Neutrophil (primary cell): ENCODE measurements around the gene DMD.

ENCODE experiments used
- H3K27ac ChIP-seq: fragments of 200-600 bp; sonication (generic); 2 replicates; pipeline ENCODE4 v1.5.1; 2016; ENCODE audit warnings: mild to moderate bottlenecking, moderate library complexity
- H3K27me3 ChIP-seq: fragments of 200-600 bp; sonication (generic); 2 replicates; pipeline ENCODE4 v1.6.0; 2016; ENCODE audit warnings: mild to moderate bottlenecking
- H3K36me3 ChIP-seq: fragments of 200-600 bp; sonication (generic); 2 replicates; pipeline ENCODE4 v1.5.1; 2017
- H3K4me1 ChIP-seq, 2 experiments: fragments of 200-600 bp in 1 of 2; sonication (generic) in 1 of 2; 1 replicate in 1 of 2; 2 replicates in 1 of 2; pipeline versions ENCODE4 v1.5.1 to v1.6.1; 2013 to 2016; ENCODE audit warnings: low read depth in 1 of 2, low read length in 1 of 2, mild to moderate bottlenecking in 1 of 2, moderate library complexity in 1 of 2; ENCODE audit not compliant: control insufficient read depth in 1 of 2, insufficient read depth in 1 of 2
- H3K4me3 ChIP-seq, 2 experiments: fragments of 200-600 bp in 1 of 2; sonication (generic) in 1 of 2; 1 replicate in 1 of 2; 2 replicates in 1 of 2; pipeline ENCODE4 v1.5.1; 2013 to 2016; ENCODE audit warnings: low read depth in 1 of 2, low read length in 1 of 2, mild to moderate bottlenecking in 1 of 2, moderate library complexity in 1 of 2
- H3K9me3 ChIP-seq: fragments of 200-600 bp; sonication (generic); 2 replicates; pipeline ENCODE4 v1.5.1; 2016
- CTCF ChIP-seq: fragments of 200-600 bp; sonication (generic); IDR thresholded peaks from 2 replicates; pipeline ENCODE4 v1.5.1; 2016; ENCODE audit warnings: antibody characterized with exemption

DMD gene

GRCh38 chrX:32524385-32524784 lies 687.0 kb downstream of the DMD start:
- no peaks in the 10 kb centered on the region for H3K27me3 ChIP-seq
- H3K36me3 ChIP-seq, result no peaks in the 10 kb centered on the region
- no peaks in the 10 kb centered on the region for H3K9me3 ChIP-seq
- H3K27ac ChIP-seq, result no peak overlapping the region
- H3K4me3 ChIP-seq, result no peak overlapping the region
- H3K4me1 ChIP-seq, result no peaks in the 10 kb centered on the region
- no peak for TF ChIP-seq CTCF

- no peak for TF ChIP-seq CTCF
- no peak overlapping the region for H3K27ac ChIP-seq
- H3K27me3 ChIP-seq, result no peaks in the 10 kb centered on the region
- H3K4me3 ChIP-seq, result no peak overlapping the region
- H3K36me3 ChIP-seq, result no peaks in the 10 kb centered on the region
- H3K4me1 ChIP-seq, result no peaks in the 10 kb centered on the region
- no peaks in the 10 kb centered on the region for H3K9me3 ChIP-seq
Observed at GRCh38 chrX:32520789-32521188, 690.6 kb downstream of the DMD start.

- no peak overlapping the region for H3K27ac ChIP-seq
- no peak for TF ChIP-seq CTCF
Observed at GRCh38 chrX:32514986-32515385, 696.4 kb downstream of the DMD start.

GRCh38 chrX:32501606-32502005 lies 709.7 kb downstream of the DMD start:
- H3K4me3 ChIP-seq, result no peak overlapping the region
- H3K9me3 ChIP-seq, result no peaks in the 10 kb centered on the region
- no peaks in the 10 kb centered on the region for H3K36me3 ChIP-seq
- no peak overlapping the region for H3K27ac ChIP-seq
- no peaks in the 10 kb centered on the region for H3K4me1 ChIP-seq
- H3K27me3 ChIP-seq, result no peaks in the 10 kb centered on the region
- no peak for TF ChIP-seq CTCF

More at GRCh38 chrX:32514986-32515385, 696.4 kb downstream of the DMD start:
- no peaks in the 10 kb centered on the region for H3K27me3 ChIP-seq
- no peak overlapping the region for H3K4me3 ChIP-seq
- no peaks in the 10 kb centered on the region for H3K9me3 ChIP-seq
- H3K36me3 ChIP-seq, result no peaks in the 10 kb centered on the region
- no peaks in the 10 kb centered on the region for H3K4me1 ChIP-seq

- Histone ChIP-seq H3K4me3 (no peak overlapping the region), H3K9me3 (no peaks in the 10 kb centered on the region), H3K4me1 (no peaks in the 10 kb centered on the region), H3K27me3 (no peaks in the 10 kb centered on the region), H3K27ac (no peak overlapping the region), H3K36me3 (no peaks in the 10 kb centered on the region)
- no peak for TF ChIP-seq CTCF
Observed at GRCh38 chrX:32496671-32497070, 714.7 kb downstream of the DMD start.

GRCh38 chrX:32495855-32496254 lies 715.5 kb downstream of the DMD start:
- Histone ChIP-seq H3K36me3 (no peaks in the 10 kb centered on the region), H3K4me1 (no peaks in the 10 kb centered on the region), H3K9me3 (no peaks in the 10 kb centered on the region), H3K27me3 (no peaks in the 10 kb centered on the region), H3K4me3 (no peak overlapping the region), H3K27ac (no peak overlapping the region)
- TF ChIP-seq CTCF, result no peak
